Activated CD4-positive, alpha-beta T cell treated with anti-CD3 and anti-CD28 coated beads for 36 hours (primary cell): ENCODE data around the gene YIPF2. TPM values are rescaled to one million over a fixed set of nuclear protein-coding genes. Genes with fewer than 3 reads are reported as not detected.
A peak's percentile ranks its signal among the peaks of the same experiment; 100 is the strongest.

Experiments used
- ATAC-seq: fragments of 200-7000 bp; cut with Tn5 transposase; one replicate; pipeline ENCODE4 v1.10.0; 2021; ENCODE audit warnings: mild to moderate bottlenecking, moderate library complexity
- CTCF ChIA-PET: fragments of 350-600 bp; sonication (Branson Sonifier 250); formaldehyde crosslinking; loops from one replicate; lab custom pipeline; 2021; ENCODE audit warnings: antibody characterized with exemption; lab: Charles Lee
- POLR2A ChIA-PET: fragments of 350-600 bp; sonication (Branson Sonifier 250); formaldehyde crosslinking; loops from one replicate; lab custom pipeline; 2021; ENCODE audit warnings: antibody characterized with exemption, inconsistent platforms; lab: Charles Lee
- DNase-seq: peaks from one replicate; pipeline ENCODE4 v3.0.0-alpha.2; 2020
- H3K27ac Mint-ChIP-seq: one replicate; pipeline ENCODE4 v1.8.0; 2021; ENCODE audit warnings: mixed read lengths
- H3K27me3 Mint-ChIP-seq: one replicate; pipeline ENCODE4 v1.8.0; 2021; ENCODE audit warnings: mixed read lengths
- H3K36me3 Mint-ChIP-seq: one replicate; pipeline ENCODE4 v1.8.0; 2021; ENCODE audit warnings: low read depth, mixed read lengths
- H3K4me1 Mint-ChIP-seq: one replicate; pipeline ENCODE4 v1.8.0; 2021; ENCODE audit warnings: mixed read lengths
- H3K4me3 Mint-ChIP-seq: one replicate; pipeline ENCODE4 v1.8.0; 2021; ENCODE audit warnings: mild to moderate bottlenecking, moderate library complexity, mixed read lengths
- H3K9me3 Mint-ChIP-seq: one replicate; pipeline ENCODE4 v1.8.0; 2021; ENCODE audit warnings: low read depth, mixed read lengths
- intact Hi-C, 2 experiments: fragments of 100-400 bp; cut with DNase I in 1 of 2; cut with micrococcal nuclease in 1 of 2; formaldehyde crosslinking; loops; one replicate each; pipeline versions ENCODE4 v1.14.2 to v1.15.1; 2022 to 2024; cut with DNase I, micrococcal nuclease
- total RNA-seq, 2 experiments: library from RNA; stranded (reverse); gene quantifications; one replicate each; pipeline ENCODE4 v1.2.3, GENCODE V29; 2021

YIPF2 gene
- 10 to 100 TPM; 15.8 to 21.3 TPM for total RNA-seq

GRCh38 chr19:10928563-10929401 lies at the start of gene YIPF2, which contains the start of gene TIMM29:
Gene YIPF2 (minus strand): TSS chr19:10928639. CDS start chr19:10928410, 229 bp downstream.
Gene TIMM29 (plus strand): TSS chr19:10928811. CDS start chr19:10928823, 12 bp downstream.
- Mint-ChIP-seq H3K4me3 (peak within 1 kb of the TSS; percentile 90), H3K36me3 (peaks cover 11% of the 10 kb centered on the region), H3K4me1 (peaks cover 21% of the 10 kb centered on the region), H3K9me3 (no peaks in the 10 kb centered on the region), H3K27ac (peak within 1 kb of the TSS; percentile 79), H3K27me3 (no peaks in the 10 kb centered on the region)
- intact Hi-C loops = loop anchor here (1.0 to 5.0 kb wide), 9 partner anchors 32 to 507 kb away; partner anchors contain the start of genes CARM1 (in 2 of the 2), ODAD3 (in 1 of the 2), PRKCSH (in 1 of the 2) and TMED1 (in 1 of the 2)
- ChIA-PET CTCF (interaction anchor here (0.6 to 2.3 kb wide), 4 partner anchors 10 to 92 kb away, joined by 3 to 12 read pairs (median 3); no protein-coding TSS in a partner anchor), POLR2A (no interaction called here)
- ATAC-seq = peak; percentile 96
- peak; percentile 97 for DNase-seq

- DNase-seq (peak; percentile 25), ATAC-seq (peak; percentile 25)
- no peak overlapping the region for H3K4me3 Mint-ChIP-seq
- peaks cover 43% of the 10 kb centered on the region for H3K4me1 Mint-ChIP-seq
- H3K27me3 Mint-ChIP-seq = no peaks in the 10 kb centered on the region
- H3K36me3 Mint-ChIP-seq = peaks cover 10% of the 10 kb centered on the region
- ChIA-PET POLR2A (no interaction called here), CTCF (interaction anchor here (0.5 to 2.3 kb wide), 3 partner anchors 9 to 260 kb away, joined by 3 to 10 read pairs (median 4); partner anchors contain the start of gene DNM2)
- peak overlapping the region; percentile 38 for H3K27ac Mint-ChIP-seq
- intact Hi-C loops = no loop called here
- H3K9me3 Mint-ChIP-seq = no peaks in the 10 kb centered on the region
Measured at GRCh38 chr19:10977742-10978092, 49.3 kb upstream of the YIPF2 start.

- CTCF ChIA-PET = interaction anchor here (2.5 kb wide), 1 partner anchor 40 kb away, joined by 7 read pairs; no protein-coding TSS in a partner anchor
- Mint-ChIP-seq H3K4me1 (peaks cover 43% of the 10 kb centered on the region), H3K27ac (no peak overlapping the region), H3K9me3 (no peaks in the 10 kb centered on the region), H3K36me3 (peaks cover 10% of the 10 kb centered on the region), H3K27me3 (no peaks in the 10 kb centered on the region), H3K4me3 (no peak overlapping the region)
- POLR2A ChIA-PET = interaction anchor here (0.6 kb wide), 1 partner anchor 37 kb away, joined by 3 read pairs; no protein-coding TSS in a partner anchor
- intact Hi-C loops = no loop called here
- no peak for DNase-seq
- ATAC-seq = no peak
Measured at GRCh38 chr19:10976131-10976892, 47.9 kb upstream of the YIPF2 start.

- no peak overlapping the region for H3K27ac Mint-ChIP-seq
- no peaks in the 10 kb centered on the region for H3K27me3 Mint-ChIP-seq
- peaks cover 10% of the 10 kb centered on the region for H3K36me3 Mint-ChIP-seq
- ChIA-PET POLR2A (no interaction called here), CTCF (interaction anchor here (2.5 kb wide), 1 partner anchor 39 kb away, joined by 7 read pairs; no protein-coding TSS in a partner anchor)
- no peaks in the 10 kb centered on the region for H3K9me3 Mint-ChIP-seq
- intact Hi-C loops = no loop called here
- H3K4me3 Mint-ChIP-seq = no peak overlapping the region
- ATAC-seq (no peak), DNase-seq (no peak)
- H3K4me1 Mint-ChIP-seq = peaks cover 45% of the 10 kb centered on the region
Measured at GRCh38 chr19:10975374-10976130, 47.1 kb upstream of the YIPF2 start.

- ChIA-PET CTCF (interaction anchor here (0.6 to 1.2 kb wide), 2 partner anchors 30 to 271 kb away, joined by 3 to 4 read pairs; no protein-coding TSS in a partner anchor), POLR2A (no interaction called here)
- peaks cover 39% of the 10 kb centered on the region for H3K4me1 Mint-ChIP-seq
- H3K9me3 Mint-ChIP-seq = no peaks in the 10 kb centered on the region
- H3K36me3 Mint-ChIP-seq = peaks cover 8% of the 10 kb centered on the region
- no peaks in the 10 kb centered on the region for H3K27me3 Mint-ChIP-seq
- DNase-seq (no peak), ATAC-seq (no peak)
- intact Hi-C loops = loop anchor here in 1 of 2 experiments (5.0 kb wide), 1 partner anchor 34 kb away; no protein-coding TSS in a partner anchor
- no peak overlapping the region for H3K4me3 Mint-ChIP-seq
- H3K27ac Mint-ChIP-seq = no peak overlapping the region
Measured at GRCh38 chr19:10971107-10971726, 42.8 kb upstream of the YIPF2 start.

GRCh38 chr19:10968527-10969135 lies 40.2 kb upstream of the YIPF2 start:
- no peaks in the 10 kb centered on the region for H3K27me3 Mint-ChIP-seq
- ChIA-PET POLR2A (interaction anchor here (0.5 to 1.2 kb wide), 2 partner anchors 32 to 187 kb away, joined by 3 read pairs; partner anchors contain the start of gene SPC24), CTCF (interaction anchor here (0.7 to 1.1 kb wide), 2 partner anchors 12 to 14 kb away, joined by 3 read pairs; no protein-coding TSS in a partner anchor)
- DNase-seq = no peak
- no peak overlapping the region for H3K27ac Mint-ChIP-seq
- intact Hi-C loops = loop anchor here in 1 of 2 experiments (10.0 kb wide), 1 partner anchor 626 kb away; the partner anchor contains the start of gene ZNF627
- peaks cover 14% of the 10 kb centered on the region for H3K36me3 Mint-ChIP-seq
- no peak overlapping the region for H3K4me3 Mint-ChIP-seq
- no peaks in the 10 kb centered on the region for H3K9me3 Mint-ChIP-seq
- ATAC-seq = no peak
- peaks cover 44% of the 10 kb centered on the region for H3K4me1 Mint-ChIP-seq

- intact Hi-C loops = loop anchor here in 1 of 2 experiments (10.0 kb wide), 1 partner anchor 628 kb away; the partner anchor contains the start of gene ZNF627
- Mint-ChIP-seq H3K9me3 (no peaks in the 10 kb centered on the region), H3K27ac (no peak overlapping the region), H3K4me3 (no peak overlapping the region), H3K27me3 (no peaks in the 10 kb centered on the region), H3K36me3 (peaks cover 11% of the 10 kb centered on the region), H3K4me1 (peaks cover 58% of the 10 kb centered on the region)
- no peak for DNase-seq
- ATAC-seq = no peak
- ChIA-PET CTCF (interaction anchor here (0.5 to 2.8 kb wide), 4 partner anchors 20 to 269 kb away, joined by 3 to 12 read pairs (median 4); no protein-coding TSS in a partner anchor), POLR2A (no interaction called here)
Measured at GRCh38 chr19:10966809-10967208, 38.4 kb upstream of the YIPF2 start.

- CTCF ChIA-PET = interaction anchor here (0.8 to 2.8 kb wide), 2 partner anchors 14 to 23 kb away, joined by 3 to 12 read pairs; no protein-coding TSS in a partner anchor
- Mint-ChIP-seq H3K4me3 (no peak overlapping the region), H3K9me3 (no peaks in the 10 kb centered on the region), H3K27ac (no peak overlapping the region), H3K4me1 (peaks cover 53% of the 10 kb centered on the region), H3K36me3 (peaks cover 11% of the 10 kb centered on the region), H3K27me3 (no peaks in the 10 kb centered on the region)
- no peak for DNase-seq
- ATAC-seq = no peak
- POLR2A ChIA-PET = no interaction called here
- intact Hi-C loops = loop anchor here in 1 of 2 experiments (10.0 kb wide), 1 partner anchor 629 kb away; the partner anchor contains the start of gene ZNF627
Measured at GRCh38 chr19:10965398-10965797, 37.0 kb upstream of the YIPF2 start.

- H3K4me1 Mint-ChIP-seq = peaks cover 53% of the 10 kb centered on the region
- H3K36me3 Mint-ChIP-seq = peaks cover 11% of the 10 kb centered on the region
- DNase-seq (no peak), ATAC-seq (no peak)
- intact Hi-C loops = loop anchor here (5.0 to 10.0 kb wide), 4 partner anchors 127 to 1827 kb away; partner anchors contain the start of genes DNMT1 (in 1 of the 2), JUNB (in 1 of the 2) and ZNF627 (in 1 of the 2)
- no peak overlapping the region for H3K27ac Mint-ChIP-seq
- CTCF ChIA-PET = interaction anchor here (0.8 to 2.8 kb wide), 2 partner anchors 14 to 23 kb away, joined by 3 to 12 read pairs; no protein-coding TSS in a partner anchor
- H3K4me3 Mint-ChIP-seq = no peak overlapping the region
- POLR2A ChIA-PET = no interaction called here
- no peaks in the 10 kb centered on the region for H3K27me3 Mint-ChIP-seq
- H3K9me3 Mint-ChIP-seq = no peaks in the 10 kb centered on the region
Measured at GRCh38 chr19:10964903-10965302, 36.5 kb upstream of the YIPF2 start.
